ENCODE results near the gene RNASE11. TPM values are rescaled to one million over a fixed set of nuclear protein-coding genes. Genes with fewer than 3 reads are reported as not detected.
"Not testable (repeated sequence)": the region's sequence is repeated elsewhere in the genome, so short reads cannot be mapped to it uniquely, and the experiment has no call there.

RNASE11 gene
- total RNA-seq, 1 experiment from 2014 or later = not detected

DNA sequence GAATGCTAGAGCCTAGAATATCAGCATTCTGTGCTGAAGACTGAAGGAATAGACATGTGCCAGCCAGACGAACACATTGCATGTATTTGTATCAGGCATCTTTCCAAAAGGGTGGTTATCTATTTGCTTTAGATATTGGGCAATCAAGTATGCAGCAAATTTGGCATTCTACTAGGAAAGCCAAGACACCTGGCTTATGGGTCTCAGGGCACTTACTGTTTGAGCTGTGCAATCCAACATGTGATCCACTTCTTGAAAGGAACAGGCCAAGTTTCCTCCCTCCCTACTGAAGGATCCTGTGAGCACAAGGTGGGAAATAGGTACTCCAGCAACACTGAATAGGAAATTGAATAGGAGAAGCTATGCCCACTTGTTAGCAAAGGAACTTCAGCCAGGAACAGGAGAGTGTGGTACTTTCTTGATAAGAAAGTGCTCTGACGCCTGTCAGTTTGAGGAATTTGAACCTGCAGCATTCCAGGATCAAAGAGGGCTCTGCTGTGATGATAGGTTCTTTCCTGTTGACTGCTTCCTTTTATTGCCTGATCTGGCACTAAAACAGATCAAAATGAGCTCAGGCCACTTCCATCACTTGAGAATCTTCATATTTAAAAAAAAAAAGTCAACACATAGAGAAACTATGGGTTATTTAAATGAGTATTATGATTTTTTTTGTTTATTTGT is 33.1 kb upstream of the RNASE11 start:
- H3K4me1 ChIP-seq = no peaks in the 10 kb centered on the region
- no peaks in the 10 kb centered on the region for H3K36me3 ChIP-seq
- no peak overlapping the region for H3K27ac ChIP-seq
- no peaks in the 10 kb centered on the region for H3K27me3 ChIP-seq
- H3K4me3 ChIP-seq = no peak overlapping the region
- DNase-seq = no peak
- no peaks in the 10 kb centered on the region for H3K9me3 ChIP-seq (replicated peaks)

DNA sequence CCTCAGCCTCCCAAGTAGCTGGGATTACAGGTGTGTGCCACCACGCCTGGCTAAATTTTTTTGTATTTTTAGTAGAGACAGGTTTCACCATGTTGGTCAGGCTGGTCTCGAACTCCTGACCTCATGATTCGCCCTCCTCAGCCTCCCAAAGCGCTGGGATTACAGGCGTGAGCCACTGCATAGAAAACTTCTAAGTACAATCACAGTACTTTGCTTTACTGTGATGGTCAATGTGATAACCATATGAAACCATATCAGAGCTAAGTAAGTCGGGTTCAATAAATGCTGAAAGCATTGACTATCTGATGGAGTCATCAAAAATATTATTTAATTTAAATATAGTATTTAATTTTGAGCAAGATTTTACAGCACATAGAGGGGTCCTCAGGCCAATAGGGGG is 31.9 kb upstream of the RNASE11 start:
- H3K36me3 ChIP-seq; H3K27me3 ChIP-seq; H3K4me1 ChIP-seq; DNase-seq; H3K4me3 ChIP-seq; H3K9me3 ChIP-seq (replicated peaks); H3K27ac ChIP-seq: not testable (repeated sequence)

DNA sequence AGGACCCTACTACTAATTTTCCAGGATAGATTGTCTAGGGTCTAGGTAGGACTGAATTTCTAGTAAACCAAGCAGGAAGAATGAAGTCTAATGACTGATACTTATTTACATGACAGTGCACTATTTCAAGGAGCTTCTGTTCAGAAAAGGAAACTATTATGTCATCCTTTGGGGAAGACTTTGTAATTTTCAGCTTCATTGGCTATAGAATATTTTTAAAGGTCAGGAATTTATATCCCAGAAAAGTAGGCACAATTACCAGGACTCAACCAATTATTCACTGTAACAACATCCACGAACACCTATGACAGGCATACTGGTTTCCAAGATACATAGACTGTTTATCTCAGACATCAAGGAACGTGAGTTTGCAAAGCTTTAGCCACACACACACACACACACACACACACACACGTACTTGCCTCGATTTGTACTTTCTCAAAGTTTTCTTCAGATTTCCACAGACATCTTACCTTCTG is 30.5 kb upstream of the RNASE11 start:
- no peaks in the 10 kb centered on the region for H3K36me3 ChIP-seq
- H3K4me1 ChIP-seq = no peaks in the 10 kb centered on the region
- DNase-seq = no peak
- H3K9me3 ChIP-seq (replicated peaks) = no peaks in the 10 kb centered on the region
- H3K27me3 ChIP-seq = no peaks in the 10 kb centered on the region
- no peak overlapping the region for H3K27ac ChIP-seq
- H3K4me3 ChIP-seq = no peak overlapping the region

DNA sequence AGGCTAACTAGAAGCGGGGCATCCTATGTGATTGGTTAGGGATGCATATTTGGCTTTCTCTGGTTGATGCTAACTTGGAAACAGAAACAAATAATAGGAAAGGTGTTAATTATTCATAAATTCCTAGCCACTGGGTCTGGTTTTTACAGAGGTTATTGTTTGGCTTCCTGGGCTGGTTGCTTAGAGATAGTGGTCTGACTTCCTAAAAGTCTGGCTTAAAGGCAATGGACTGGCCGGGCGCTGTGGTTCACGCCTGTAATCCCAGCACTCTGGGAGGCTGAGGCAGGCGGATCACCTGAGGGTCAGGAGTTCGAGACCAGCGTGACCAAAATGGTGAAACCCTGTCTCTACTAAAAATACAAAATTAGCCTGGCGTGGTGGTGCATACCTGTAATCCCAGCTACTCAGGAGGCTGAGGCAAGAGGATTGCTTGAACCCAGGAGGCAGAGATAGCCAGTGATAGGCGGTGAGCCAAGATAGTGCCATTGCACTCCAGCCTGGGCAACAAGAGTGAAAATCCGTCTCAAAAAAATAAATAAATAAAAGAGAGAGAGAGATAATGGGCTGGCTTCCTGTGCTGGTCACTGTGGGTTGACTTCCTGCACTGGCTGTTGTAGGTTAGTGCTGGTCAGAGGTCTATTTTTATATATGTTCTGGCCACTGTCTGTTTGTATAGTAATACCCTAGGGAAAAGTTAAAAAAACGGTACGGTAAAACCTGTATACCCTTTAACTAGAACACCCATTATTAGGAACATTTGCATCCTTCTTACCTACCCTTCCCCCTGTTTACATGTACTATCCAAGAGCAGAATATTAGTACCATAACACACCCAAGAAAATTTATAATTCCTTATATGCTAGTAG is 29.6 kb upstream of the RNASE11 start:
- no peaks in the 10 kb centered on the region for H3K36me3 ChIP-seq
- H3K27ac ChIP-seq = no peak overlapping the region
- H3K4me1 ChIP-seq = no peaks in the 10 kb centered on the region
- no peak overlapping the region for H3K4me3 ChIP-seq
- no peak for DNase-seq
- no peaks in the 10 kb centered on the region for H3K9me3 ChIP-seq (replicated peaks)
- H3K27me3 ChIP-seq = no peaks in the 10 kb centered on the region

DNA sequence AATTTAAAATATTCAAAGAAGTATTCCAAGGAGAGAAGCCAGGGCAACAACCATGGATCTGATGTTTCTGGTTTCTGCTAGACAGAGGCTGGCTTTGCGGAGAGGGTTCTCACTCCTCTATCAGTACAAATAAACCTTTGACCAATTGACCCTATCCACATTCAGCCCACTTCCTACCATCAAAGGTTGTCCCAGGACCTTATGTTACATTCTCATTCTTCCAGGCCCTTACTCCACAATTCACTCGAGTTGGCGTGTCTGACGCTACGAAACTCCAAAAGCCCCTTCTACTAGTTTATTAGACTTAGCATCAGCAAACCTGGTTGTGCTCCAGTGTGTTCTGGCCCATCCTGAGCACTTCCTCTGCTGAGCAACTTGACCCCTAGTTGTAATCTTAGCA is 28.2 kb upstream of the RNASE11 start:
- Histone ChIP-seq H3K4me3 (no peak overlapping the region), H3K27me3 (no peaks in the 10 kb centered on the region), H3K9me3 (replicated peaks) (no peaks in the 10 kb centered on the region), H3K27ac (no peak overlapping the region), H3K36me3 (no peaks in the 10 kb centered on the region), H3K4me1 (no peaks in the 10 kb centered on the region)
- DNase-seq = no peak

DNA sequence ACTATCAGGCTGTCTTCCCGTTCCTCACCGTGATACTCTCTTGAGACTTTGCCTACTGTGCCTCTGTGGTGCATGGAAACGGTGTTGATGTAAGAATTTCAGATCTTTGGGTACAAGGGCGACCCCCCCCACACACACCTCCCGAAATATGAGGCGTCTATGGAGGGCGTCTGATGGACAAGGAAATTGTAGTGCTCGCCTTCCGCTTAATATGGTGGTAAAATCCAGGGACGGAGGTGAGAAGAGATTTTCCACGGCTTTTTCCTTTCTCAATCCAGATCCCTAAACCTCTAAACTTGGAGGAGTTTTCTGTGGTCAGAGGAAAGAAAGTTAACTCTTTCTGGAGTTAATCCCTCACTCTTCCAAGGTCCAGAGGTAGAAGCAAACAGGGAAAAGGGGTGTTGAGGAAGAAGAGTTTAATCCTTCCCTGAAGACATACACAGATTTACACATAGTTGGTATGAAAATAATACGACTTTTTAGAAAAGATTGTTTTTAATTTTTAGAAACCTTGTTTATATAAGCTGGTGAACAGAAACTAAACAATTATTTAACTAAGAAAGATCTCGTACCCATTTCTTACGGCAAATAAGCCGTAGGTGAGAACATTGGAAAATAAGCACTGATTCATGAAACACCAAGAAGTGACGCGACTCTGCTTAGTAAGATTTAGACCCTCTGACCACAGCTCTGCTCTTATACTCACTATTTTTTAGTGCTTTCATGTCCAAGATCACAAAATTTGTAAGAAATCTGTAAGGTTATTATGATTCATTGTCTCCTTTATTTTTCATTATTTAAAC is 26.4 kb upstream of the RNASE11 start:
- Histone ChIP-seq H3K27me3 (no peaks in the 10 kb centered on the region), H3K36me3 (no peaks in the 10 kb centered on the region), H3K27ac (no peak overlapping the region), H3K9me3 (replicated peaks) (no peaks in the 10 kb centered on the region), H3K4me1 (no peaks in the 10 kb centered on the region; the same call in 1 of the 2 replicates), H3K4me3 (peak overlapping the region; percentile 60)
- DNase-seq = peak in 1 of 2 experiments; percentile 58

DNA sequence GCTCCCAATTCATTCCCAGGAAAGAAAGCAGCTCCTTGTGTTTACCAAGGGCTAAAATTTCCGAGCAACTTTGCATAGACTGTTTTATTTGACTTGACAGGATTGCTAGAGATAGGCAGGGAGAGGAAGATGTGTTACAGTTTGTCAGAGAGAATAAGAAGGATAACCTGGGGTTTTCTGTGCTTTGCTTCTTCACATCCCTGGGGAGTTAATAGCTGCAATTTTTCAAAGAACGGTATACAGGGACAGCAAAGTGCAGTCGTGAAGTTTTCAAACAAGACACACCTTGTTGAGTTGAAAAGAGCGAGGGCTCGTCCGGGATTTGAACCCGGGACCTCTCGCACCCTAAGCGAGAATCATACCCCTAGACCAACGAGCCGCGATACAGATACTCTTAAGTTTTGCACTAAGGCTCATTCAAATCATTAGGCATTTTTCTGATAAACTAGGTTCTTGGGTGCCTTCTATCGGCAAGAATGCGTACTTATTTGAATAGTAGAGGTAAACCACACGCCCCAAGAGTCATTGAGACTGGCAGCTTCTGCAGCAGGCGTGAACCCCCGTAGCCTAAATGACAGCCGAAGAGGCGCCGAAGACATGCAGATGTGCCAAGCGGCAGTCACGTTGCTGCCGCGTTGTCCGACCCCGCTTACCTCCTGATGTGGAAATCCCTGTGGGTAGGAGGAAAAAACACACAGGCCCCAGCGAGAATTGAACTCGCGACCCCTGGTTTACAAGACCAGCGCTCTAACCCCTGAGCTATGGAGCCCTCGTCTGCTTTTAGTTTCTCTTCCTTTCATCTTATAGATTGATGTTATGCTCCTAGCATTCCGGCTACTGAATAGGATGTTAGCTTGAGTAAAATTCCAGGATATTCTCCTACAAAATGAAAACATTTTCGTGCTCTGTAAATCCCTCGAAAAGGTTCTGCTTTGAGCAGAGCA is 25.6 kb upstream of the RNASE11 start:
- Histone ChIP-seq H3K27me3 (no peaks in the 10 kb centered on the region), H3K4me3 (peak overlapping the region; percentile 60), H3K9me3 (replicated peaks) (no peaks in the 10 kb centered on the region), H3K27ac (no peak overlapping the region), H3K4me1 (no peaks in the 10 kb centered on the region; the same call in 1 of the 2 replicates), H3K36me3 (no peaks in the 10 kb centered on the region)
- peak; percentile 93 to 94 for DNase-seq

DNA sequence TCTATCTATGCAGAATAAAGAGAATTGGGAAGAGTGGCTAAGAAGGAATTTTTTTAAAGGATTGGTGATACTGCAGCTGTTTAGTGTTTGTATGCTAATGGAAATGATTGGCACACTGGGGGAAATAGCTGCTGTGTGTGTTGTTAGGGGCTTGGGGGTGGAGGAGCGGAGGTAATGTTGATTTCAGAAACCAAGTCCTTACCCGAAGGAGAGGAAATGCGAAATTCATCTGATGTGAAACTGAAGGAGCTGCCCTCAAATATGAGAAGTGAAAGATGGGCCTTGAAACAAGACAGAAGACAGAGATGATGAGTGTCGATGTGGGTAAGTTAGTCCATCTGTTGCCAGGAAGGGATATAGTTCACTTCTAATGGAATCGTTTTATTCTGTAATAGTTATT is 24.6 kb upstream of the RNASE11 start:
- Histone ChIP-seq H3K4me1 (no peaks in the 10 kb centered on the region; the same call in 1 of the 2 replicates), H3K27me3 (no peaks in the 10 kb centered on the region), H3K4me3 (no peak overlapping the region), H3K9me3 (replicated peaks) (no peaks in the 10 kb centered on the region), H3K36me3 (no peaks in the 10 kb centered on the region), H3K27ac (no peak overlapping the region)
- no peak for DNase-seq

DNA sequence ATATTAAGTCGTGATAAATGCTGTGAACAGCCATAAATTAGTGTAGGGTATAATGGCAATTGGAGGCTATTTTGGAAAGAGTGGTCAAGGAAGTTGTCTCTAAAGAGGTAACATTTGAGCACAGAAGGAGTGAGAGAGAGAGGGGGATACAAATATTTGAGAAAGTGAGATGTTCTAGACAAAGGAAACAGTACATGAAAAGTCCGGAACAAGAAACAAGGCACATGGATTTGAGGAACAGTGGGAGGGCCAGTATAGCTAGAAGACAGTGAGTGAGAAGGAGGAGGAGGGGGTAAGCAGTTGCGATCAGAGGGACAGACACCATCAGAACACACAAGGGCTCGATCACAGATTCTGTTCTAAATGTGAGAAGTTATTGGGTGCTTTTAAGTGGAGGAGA is 23.5 kb upstream of the RNASE11 start:
- no peaks in the 10 kb centered on the region; the same call in 1 of the 2 replicates for H3K4me1 ChIP-seq
- H3K4me3 ChIP-seq = no peak overlapping the region
- H3K9me3 ChIP-seq (replicated peaks) = no peaks in the 10 kb centered on the region
- H3K27me3 ChIP-seq = no peaks in the 10 kb centered on the region
- H3K36me3 ChIP-seq = no peaks in the 10 kb centered on the region
- H3K27ac ChIP-seq = no peak overlapping the region
- no peak for DNase-seq

DNA sequence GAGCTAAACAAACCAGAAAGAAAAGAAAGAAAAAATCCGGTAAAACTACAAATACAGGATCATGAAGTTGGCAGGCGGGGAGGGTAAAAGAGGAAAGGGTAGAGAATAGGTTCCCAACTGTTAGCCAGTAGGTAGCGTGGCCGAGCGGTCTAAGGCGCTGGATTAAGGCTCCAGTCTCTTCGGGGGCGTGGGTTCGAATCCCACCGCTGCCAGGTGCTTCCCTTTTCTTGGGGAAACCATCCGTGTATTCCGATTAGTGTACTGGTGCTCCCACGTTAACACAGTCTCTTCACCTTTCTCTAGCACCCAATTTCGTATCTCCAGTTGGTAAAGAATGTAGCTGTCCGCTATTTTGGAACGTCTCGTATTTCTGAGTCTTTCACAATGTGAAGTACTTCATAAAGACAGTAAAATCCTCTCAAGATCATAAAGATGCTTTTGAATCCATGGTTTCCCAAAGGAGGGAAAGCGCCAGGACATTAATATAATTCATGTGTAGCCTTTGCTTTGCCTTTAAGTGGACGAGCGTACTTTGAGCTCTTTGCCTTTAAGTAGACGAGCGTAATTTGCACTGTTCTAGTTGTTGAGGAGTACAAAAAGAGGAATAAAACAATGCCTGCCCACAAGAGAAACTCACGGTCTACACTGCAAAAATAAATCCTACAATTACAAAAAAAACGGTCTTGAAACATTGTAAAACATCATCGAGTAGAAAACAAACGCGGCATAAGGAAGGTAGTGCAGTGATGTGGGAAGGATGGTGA is 22.4 kb upstream of the RNASE11 start:
- Histone ChIP-seq H3K4me3 (peak overlapping the region; percentile 63), H3K27ac (no peak overlapping the region), H3K4me1 (no peaks in the 10 kb centered on the region; the same call in 1 of the 2 replicates), H3K9me3 (replicated peaks) (no peaks in the 10 kb centered on the region), H3K27me3 (no peaks in the 10 kb centered on the region), H3K36me3 (no peaks in the 10 kb centered on the region)
- DNase-seq = peak; percentile 77 to 81

DNA sequence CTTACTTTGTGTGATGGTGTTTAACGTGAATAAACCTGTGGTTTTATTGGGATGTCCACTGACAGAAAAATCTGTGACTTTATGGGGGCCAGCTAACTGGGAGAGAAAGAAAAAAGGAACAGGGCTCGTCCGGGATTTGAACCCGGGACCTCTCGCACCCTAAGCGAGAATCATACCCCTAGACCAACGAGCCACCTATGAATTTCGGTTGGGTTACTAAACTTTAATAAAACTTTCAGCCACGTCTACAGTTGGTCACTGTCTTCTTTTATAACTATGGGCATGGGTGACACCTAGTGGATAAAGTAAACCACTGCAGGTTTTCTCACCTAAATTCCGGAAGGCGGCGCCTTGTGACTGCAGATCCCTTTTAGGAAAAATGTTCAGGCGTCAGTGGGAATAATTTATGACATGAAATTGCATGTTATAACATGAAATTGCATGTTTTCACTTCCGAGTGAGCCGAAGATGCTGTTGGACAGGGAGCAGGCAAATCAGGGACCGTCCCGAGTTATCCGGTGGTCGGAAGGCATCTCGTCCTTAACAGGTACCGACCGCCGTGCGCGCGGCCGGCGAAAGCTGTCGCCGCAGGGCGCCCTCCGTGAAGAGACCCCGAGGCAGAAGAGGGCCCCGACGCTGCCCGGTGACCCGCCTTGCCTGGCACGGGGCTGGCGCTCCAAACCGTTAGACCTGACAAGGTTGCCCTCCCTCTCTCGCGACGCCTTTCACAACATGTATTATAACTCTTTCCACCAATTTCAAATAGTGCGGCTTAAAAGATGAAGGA is 21.6 kb upstream of the RNASE11 start:
- Histone ChIP-seq H3K36me3 (no peaks in the 10 kb centered on the region), H3K27ac (no peak overlapping the region), H3K9me3 (replicated peaks) (no peaks in the 10 kb centered on the region), H3K4me3 (peak overlapping the region; percentile 63), H3K27me3 (0 out of 2 replicates have a peak, but pooled peaks cover under 1% of the 10 kb centered on the region), H3K4me1 (no peaks in the 10 kb centered on the region; the same call in 1 of the 2 replicates)
- peak; percentile 63 to 90 for DNase-seq

DNA sequence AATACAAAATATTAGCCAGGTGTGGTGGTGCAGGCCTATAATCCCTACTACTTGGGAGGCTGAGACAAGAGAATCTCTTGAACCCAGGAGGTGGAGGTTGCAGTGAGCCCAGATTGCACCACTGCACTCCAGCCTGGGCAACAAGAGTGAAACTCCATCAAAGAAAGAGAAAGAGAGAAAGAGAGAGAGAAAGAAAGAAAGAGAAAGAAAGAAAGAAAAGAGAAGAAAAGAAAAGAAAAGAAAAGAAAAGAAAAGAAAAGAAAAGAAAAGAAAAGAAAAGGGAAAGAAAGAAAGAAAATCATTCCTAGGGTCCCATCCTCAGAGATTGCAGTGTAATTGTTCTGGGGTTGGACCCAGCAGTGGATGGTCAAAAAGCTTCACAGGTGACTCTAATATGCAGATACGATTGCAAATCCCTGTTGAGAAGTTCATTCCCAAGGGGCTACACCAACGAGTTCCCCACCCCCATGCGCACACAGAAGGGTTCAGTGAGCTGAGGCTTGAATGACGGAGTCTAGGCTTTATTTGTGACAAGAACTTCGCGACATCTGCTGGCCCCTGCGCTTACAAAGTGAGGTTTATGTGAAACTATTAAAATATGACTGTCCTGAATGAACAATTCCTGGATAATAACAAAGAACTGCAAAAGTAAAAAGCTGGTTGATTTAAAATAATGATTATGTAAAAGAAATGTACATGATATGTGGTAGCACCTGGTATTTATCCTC is 20.7 kb upstream of the RNASE11 start:
- no peak overlapping the region for H3K27ac ChIP-seq
- no peak for DNase-seq
- no peaks in the 10 kb centered on the region; the same call in 1 of the 2 replicates for H3K4me1 ChIP-seq
- H3K4me3 ChIP-seq = no peak overlapping the region
- 0 out of 2 replicates have a peak, but pooled peaks cover 3% of the 10 kb centered on the region for H3K27me3 ChIP-seq
- no peaks in the 10 kb centered on the region for H3K9me3 ChIP-seq (replicated peaks)
- H3K36me3 ChIP-seq = no peaks in the 10 kb centered on the region
